ENCODE results near the gene TSTD1. TPM values are rescaled to one million over a fixed set of nuclear protein-coding genes. Genes with fewer than 3 reads are reported as not detected.
A peak's percentile ranks its signal among the peaks of the same experiment; 100 is the strongest.

The TSTD1 gene
- total and polyA plus RNA-seq, 11 donors = 6.1 to 22.7 (median 14.7) TPM

- intact Hi-C loops (cut with DNase I) = no loop called here
- H3K27me3 ChIP-seq = peaks cover 0 to 5% (median 0%) of the 10 kb centered on the region in 9 donors
- H3K27ac ChIP-seq = peak overlapping the region in 1 of 12 donors; percentile 34
- H3K4me3 ChIP-seq = no peak overlapping the region
- 69 to 83% (median 78%) methylated on average over 10 of the region's 10 CpGs for WGBS, 4 donors
- H3K4me1 ChIP-seq = peaks cover 0 to 16% (median 0%) of the 10 kb centered on the region in 12 donors
- H3K36me3 ChIP-seq = no peaks in the 10 kb centered on the region
- H3K9me3 ChIP-seq = no peaks in the 10 kb centered on the region
- TF ChIP-seq POLR2A (IDR thresholded peaks at IDR 0.05) (no peak), CTCF (IDR thresholded peaks at IDR 0.05) (no peak)
- ATAC-seq = no peak
- no peak for DNase-seq
Observed at GRCh38 chr1:161083748-161084596, 45.2 kb upstream of the TSTD1 start.

- peak; percentile 52 to 94 (median 84) for ATAC-seq
- intact Hi-C loops (cut with DNase I) = no loop called here
- H3K4me3 ChIP-seq = no peak overlapping the region
- peak in 3 of 5 donors; percentile 79 to 85 (median 81) for DNase-seq
- 56 to 67% (median 62%) methylated on average over 4 to 8 of the region's 8 CpGs for WGBS, 4 donors
- H3K27ac ChIP-seq = peak overlapping the region in 1 of 12 donors; percentile 34
- no peaks in the 10 kb centered on the region for H3K36me3 ChIP-seq
- TF ChIP-seq POLR2A (IDR thresholded peaks at IDR 0.05) = no peak
- no peak for TF ChIP-seq CTCF (IDR thresholded peaks at IDR 0.05)
- H3K27me3 ChIP-seq = peaks cover 0 to 5% (median 0%) of the 10 kb centered on the region in 9 donors
- peaks cover 0 to 16% (median 0%) of the 10 kb centered on the region in 12 donors for H3K4me1 ChIP-seq
- no peaks in the 10 kb centered on the region for H3K9me3 ChIP-seq
Observed at GRCh38 chr1:161082996-161083747, 44.4 kb upstream of the TSTD1 start.

- WGBS, 4 donors = 89 to 92% (median 91%) methylated on average over 2 of the region's 2 CpGs
- TF ChIP-seq CTCF (IDR thresholded peaks at IDR 0.05) = no peak
- TF ChIP-seq POLR2A (IDR thresholded peaks at IDR 0.05) = no peak
- DNase-seq (no peak), ATAC-seq (no peak)
- H3K36me3 ChIP-seq = no peaks in the 10 kb centered on the region
- intact Hi-C loops (cut with DNase I) = no loop called here
- peak overlapping the region in 1 of 12 donors; percentile 34 for H3K27ac ChIP-seq
- no peak overlapping the region for H3K4me3 ChIP-seq
- H3K27me3 ChIP-seq = peaks cover 0 to 5% (median 0%) of the 10 kb centered on the region in 9 donors
- H3K9me3 ChIP-seq = no peaks in the 10 kb centered on the region
- peaks cover 0 to 16% (median 0%) of the 10 kb centered on the region in 12 donors for H3K4me1 ChIP-seq
Observed at GRCh38 chr1:161082483-161082882, 43.7 kb upstream of the TSTD1 start.

GRCh38 chr1:161081519-161081918 is 42.8 kb upstream of the TSTD1 start:
- Histone ChIP-seq H3K4me1 (peaks cover 0 to 16% (median 0%) of the 10 kb centered on the region in 12 donors), H3K27ac (no peak overlapping the region), H3K27me3 (peaks cover 0 to 5% (median 0%) of the 10 kb centered on the region in 9 donors), H3K4me3 (no peak overlapping the region), H3K36me3 (no peaks in the 10 kb centered on the region), H3K9me3 (no peaks in the 10 kb centered on the region)
- ATAC-seq (no peak), DNase-seq (no peak)
- intact Hi-C loops (cut with DNase I) = no loop called here
- TF ChIP-seq POLR2A (IDR thresholded peaks at IDR 0.05) (no peak), CTCF (IDR thresholded peaks at IDR 0.05) (no peak)
- WGBS, 4 donors = 76 to 96% (median 79%) methylated on average over 5 of the region's 5 CpGs
